ENCODE data around the gene C11orf16.

GRCh38 chr11:8910649-8911026, 22.1 kb downstream of the C11orf16 start:
- TF ChIP-seq, protein P1, sequence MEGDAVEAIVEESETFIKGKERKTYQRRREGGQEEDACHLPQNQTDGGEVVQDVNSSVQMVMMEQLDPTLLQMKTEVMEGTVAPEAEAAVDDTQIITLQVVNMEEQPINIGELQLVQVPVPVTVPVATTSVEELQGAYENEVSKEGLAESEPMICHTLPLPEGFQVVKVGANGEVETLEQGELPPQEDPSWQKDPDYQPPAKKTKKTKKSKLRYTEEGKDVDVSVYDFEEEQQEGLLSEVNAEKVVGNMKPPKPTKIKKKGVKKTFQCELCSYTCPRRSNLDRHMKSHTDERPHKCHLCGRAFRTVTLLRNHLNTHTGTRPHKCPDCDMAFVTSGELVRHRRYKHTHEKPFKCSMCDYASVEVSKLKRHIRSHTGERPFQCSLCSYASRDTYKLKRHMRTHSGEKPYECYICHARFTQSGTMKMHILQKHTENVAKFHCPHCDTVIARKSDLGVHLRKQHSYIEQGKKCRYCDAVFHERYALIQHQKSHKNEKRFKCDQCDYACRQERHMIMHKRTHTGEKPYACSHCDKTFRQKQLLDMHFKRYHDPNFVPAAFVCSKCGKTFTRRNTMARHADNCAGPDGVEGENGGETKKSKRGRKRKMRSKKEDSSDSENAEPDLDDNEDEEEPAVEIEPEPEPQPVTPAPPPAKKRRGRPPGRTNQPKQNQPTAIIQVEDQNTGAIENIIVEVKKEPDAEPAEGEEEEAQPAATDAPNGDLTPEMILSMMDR (conservative IDR thresholded peaks at IDR 0.05; ENCODE audit: low read length), result no peak
- TF ChIP-seq EZH2phosphoT487 (IDR thresholded peaks at IDR 0.05; ENCODE audit: borderline replicate concordance), result no peak

Data from Loucy (cell line).